B cell (primary cell): Measurements from ENCODE around the gene HUS1.

ENCODE experiments used
- CTCF ChIP-seq: fragments of 200-600 bp; IDR thresholded peaks from one replicate; pipeline ENCODE4 v1.8.0; 2022; ENCODE audit warnings: antibody characterized with exemption, mild to moderate bottlenecking
- EZH2 ChIP-seq: IDR thresholded peaks from 2 replicates; pipeline ENCODE4 v1.6.1; 2012; ENCODE audit warnings: borderline replicate concordance, low read depth, mild to moderate bottlenecking, moderate library complexity, low read length; ENCODE audit not compliant: insufficient read depth, poor library complexity, severe bottlenecking

- no peak for TF ChIP-seq CTCF
- TF ChIP-seq EZH2 = no peak
Observed at GRCh38 chr7:47950714-47951113, 28.7 kb downstream of the HUS1 start.
